Central memory CD8-positive, alpha-beta T cell (primary cell): Measurements from ENCODE around the gene MIP.
A peak's percentile ranks its signal among the peaks of the same experiment; 100 is the strongest.
"Not testable (repeated sequence)": the region's sequence is repeated elsewhere in the genome, so short reads cannot be mapped to it uniquely, and the experiment has no call there.

Experiments
- ATAC-seq: fragments of 150-1000 bp; cut with Tn5 transposase; replicated peaks from 2 replicates; pipeline ENCODE4 v1.10.0; 2022; ENCODE audit warnings: mild to moderate bottlenecking, moderate FRiP score, moderate number of reproducible peaks; ENCODE audit not compliant: poor library complexity, severe bottlenecking; ENCODE audit errors: extremely low read depth
- DNase-seq, 2 donors: peaks; one replicate each; pipeline ENCODE4 v3.0.0; 2021; ENCODE audit warnings: low spot score in 2 of 2
- H3K27ac Mint-ChIP-seq: one replicate; pipeline ENCODE4 v1.8.0; 2022; ENCODE audit warnings: low read depth, mild to moderate bottlenecking, moderate library complexity, mixed read lengths
- H3K27me3 Mint-ChIP-seq: one replicate; pipeline ENCODE4 v1.8.0; 2022; ENCODE audit warnings: mixed read lengths
- H3K36me3 Mint-ChIP-seq: one replicate; pipeline ENCODE4 v1.8.0; 2022; ENCODE audit warnings: mild to moderate bottlenecking, moderate library complexity, mixed read lengths; ENCODE audit not compliant: insufficient read depth
- H3K4me1 Mint-ChIP-seq: one replicate; pipeline ENCODE4 v1.8.0; 2022; ENCODE audit warnings: mixed read lengths
- H3K4me3 Mint-ChIP-seq: one replicate; pipeline ENCODE4 v1.8.0; 2022; ENCODE audit warnings: mild to moderate bottlenecking, moderate library complexity, mixed read lengths
- H3K9me3 Mint-ChIP-seq: one replicate; pipeline ENCODE4 v1.8.0; 2022; ENCODE audit warnings: mixed read lengths

Gene MIP

DNA sequence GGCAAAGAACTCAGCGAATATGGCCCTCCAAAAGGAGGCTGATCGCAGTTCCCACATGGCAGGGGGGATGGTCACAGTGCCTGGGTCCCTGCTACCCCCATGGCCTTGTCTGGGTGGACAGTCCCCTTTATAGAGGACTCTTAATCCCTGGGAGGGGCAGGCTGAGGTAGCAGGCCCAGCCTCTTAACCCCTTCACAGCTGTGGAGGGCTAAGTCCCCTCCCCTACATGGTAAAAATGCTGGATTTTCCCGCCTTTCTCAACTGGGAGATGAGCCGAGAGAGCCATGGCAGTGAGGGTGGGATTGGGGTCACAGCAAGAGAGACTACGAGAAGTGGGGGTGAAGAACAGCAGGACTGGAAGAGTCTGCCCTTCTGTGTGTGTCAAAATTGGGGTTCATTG lies at the start of gene MIP:
Gene MIP, minus strand, starts transcription at position 101 of the 400 bp plus-strand sequence. Its CDS starts 44 bp downstream, at position 57.
- no peak for DNase-seq
- peaks cover 4% of the 10 kb centered on the region for H3K4me1 Mint-ChIP-seq
- H3K9me3 Mint-ChIP-seq = no peaks in the 10 kb centered on the region
- no peaks in the 10 kb centered on the region for H3K27me3 Mint-ChIP-seq
- H3K36me3 Mint-ChIP-seq = peaks cover 1% of the 10 kb centered on the region
- ATAC-seq = no peak
- no peak within 1 kb of the TSS for H3K27ac Mint-ChIP-seq
- H3K4me3 Mint-ChIP-seq = no peak within 1 kb of the TSS

DNA sequence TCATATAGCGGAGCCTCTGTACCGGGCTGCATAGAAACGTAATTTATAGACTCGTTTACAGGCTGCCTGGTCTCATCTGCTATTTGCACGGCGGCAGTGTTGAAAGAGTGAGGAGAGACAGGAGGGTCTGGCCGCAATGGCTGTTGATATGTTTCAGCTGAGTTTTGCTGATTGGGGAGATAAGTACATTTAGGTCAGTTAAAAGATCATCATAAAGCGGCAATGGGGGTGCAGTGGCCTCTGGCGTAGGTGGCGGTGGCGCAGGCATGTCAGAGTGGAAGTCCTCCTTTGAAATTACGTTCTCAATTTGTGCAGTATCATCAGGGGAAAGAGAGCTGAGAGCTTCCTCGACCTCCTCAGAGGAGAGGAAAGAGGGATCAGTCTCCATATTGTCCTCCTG lies 45.4 kb upstream of the MIP start:
- not testable (repeated sequence) for H3K4me1 Mint-ChIP-seq, H3K27me3 Mint-ChIP-seq, H3K27ac Mint-ChIP-seq, H3K9me3 Mint-ChIP-seq, ATAC-seq, H3K4me3 Mint-ChIP-seq, H3K36me3 Mint-ChIP-seq, DNase-seq

DNA sequence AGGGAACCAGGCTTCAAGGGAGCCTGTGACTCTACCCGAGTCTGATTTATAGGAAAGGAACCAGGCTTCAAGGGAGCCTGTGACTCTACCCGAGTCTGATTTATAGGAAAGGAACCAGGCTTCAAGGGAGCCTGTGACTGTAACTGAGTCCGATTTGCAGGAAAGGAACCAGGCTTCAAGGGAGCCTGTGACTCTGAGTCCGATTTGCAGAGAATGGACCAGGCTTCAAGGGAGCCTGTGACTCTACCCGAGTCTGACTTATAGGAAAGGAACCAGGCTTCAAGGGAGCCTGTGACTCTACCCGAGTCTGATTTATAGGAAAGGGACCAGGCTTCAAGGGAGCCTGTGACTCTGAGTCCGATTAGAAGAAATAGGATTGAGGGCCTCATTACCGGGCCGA lies 45.0 kb upstream of the MIP start:
- not testable (repeated sequence) for DNase-seq, H3K4me1 Mint-ChIP-seq, H3K9me3 Mint-ChIP-seq, H3K36me3 Mint-ChIP-seq, H3K4me3 Mint-ChIP-seq, H3K27me3 Mint-ChIP-seq, H3K27ac Mint-ChIP-seq, ATAC-seq

DNA sequence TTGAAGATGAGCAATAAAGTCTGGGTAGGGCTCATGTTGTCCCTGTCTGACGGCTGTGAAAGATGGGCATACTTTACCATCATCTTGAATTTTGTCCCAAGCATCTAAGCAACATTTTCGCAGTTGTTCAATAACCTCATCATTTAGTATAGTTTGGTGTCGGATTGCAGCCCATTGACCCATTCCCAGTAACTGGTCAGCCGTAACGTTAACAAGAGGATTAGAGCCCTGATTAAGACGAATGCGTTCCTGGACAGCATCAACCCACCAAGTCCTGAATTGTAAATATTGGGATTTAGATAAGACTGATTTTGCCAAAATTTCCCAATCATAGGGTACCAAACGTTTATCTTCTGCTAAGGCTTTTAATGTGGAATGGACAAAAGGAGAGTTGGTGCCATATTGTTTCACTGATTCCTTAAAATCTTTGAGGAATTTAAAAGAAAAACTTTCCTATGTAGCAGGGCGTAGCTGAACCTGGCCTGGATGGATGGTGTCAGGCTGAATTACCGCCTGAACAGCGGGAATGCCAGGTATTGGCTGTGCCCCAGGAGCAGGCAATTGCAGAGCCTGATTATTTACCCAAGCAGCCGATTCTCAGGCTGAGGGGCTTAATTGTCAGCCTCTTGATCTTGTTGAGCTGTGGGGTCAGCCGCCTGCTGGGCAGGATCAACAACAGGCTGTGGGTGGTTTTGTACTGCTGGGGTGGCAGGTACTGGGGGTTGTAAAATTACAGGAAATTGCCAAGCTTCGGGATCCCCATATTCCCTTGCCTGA lies 43.9 kb upstream of the MIP start:
- not testable (repeated sequence) for ATAC-seq, H3K4me3 Mint-ChIP-seq, H3K27ac Mint-ChIP-seq, H3K27me3 Mint-ChIP-seq, H3K36me3 Mint-ChIP-seq, H3K9me3 Mint-ChIP-seq, H3K4me1 Mint-ChIP-seq, DNase-seq

DNA sequence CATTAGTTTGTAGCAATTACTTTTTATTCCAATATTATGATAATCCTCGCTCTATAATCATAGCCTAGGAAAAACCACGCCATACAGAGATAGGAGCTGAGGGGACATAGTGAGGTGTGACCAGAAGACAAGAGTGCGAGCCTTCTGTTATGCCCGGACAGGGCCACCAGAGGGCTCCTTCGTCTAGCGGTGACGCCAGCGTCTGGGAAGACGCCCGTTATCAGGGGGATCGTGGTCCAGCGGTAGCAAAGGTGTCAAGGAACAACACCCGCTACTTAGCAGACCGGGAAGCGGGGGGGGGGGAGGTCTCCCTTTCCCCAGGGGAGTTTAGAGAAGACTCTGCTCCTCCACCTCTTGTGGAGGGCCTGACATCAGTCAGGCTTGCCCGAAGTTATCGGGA lies 42.2 kb upstream of the MIP start:
- not testable (repeated sequence) for H3K9me3 Mint-ChIP-seq, H3K36me3 Mint-ChIP-seq, H3K4me1 Mint-ChIP-seq, H3K4me3 Mint-ChIP-seq, H3K27me3 Mint-ChIP-seq, ATAC-seq
- peak; percentile 26 to 37 for DNase-seq
- peak overlapping the region; percentile 38 for H3K27ac Mint-ChIP-seq

DNA sequence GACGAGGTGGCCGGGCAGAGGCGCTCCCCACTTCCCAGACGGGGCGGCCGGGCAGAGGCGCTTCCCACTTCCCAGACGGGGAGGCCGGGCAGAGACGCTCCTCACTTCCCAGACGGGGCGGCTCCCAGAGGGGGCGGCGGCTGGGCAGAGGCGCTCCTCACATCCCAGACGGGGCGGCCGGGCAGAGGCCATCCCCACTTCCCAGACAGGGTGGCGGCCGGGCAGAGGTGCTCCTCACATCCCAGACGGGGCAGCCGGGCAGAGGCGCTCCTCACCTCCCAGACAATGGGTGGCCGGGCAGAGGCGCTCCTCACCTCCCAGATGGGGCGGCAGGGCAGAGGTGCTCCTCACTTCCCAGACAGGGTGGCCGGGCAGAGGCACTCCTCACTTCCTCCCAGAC lies 40.0 kb upstream of the MIP start:
- not testable (repeated sequence) for H3K4me3 Mint-ChIP-seq, H3K4me1 Mint-ChIP-seq, DNase-seq, H3K27ac Mint-ChIP-seq, H3K9me3 Mint-ChIP-seq, ATAC-seq, H3K36me3 Mint-ChIP-seq
- H3K27me3 Mint-ChIP-seq = peaks cover 23% of the 10 kb centered on the region

DNA sequence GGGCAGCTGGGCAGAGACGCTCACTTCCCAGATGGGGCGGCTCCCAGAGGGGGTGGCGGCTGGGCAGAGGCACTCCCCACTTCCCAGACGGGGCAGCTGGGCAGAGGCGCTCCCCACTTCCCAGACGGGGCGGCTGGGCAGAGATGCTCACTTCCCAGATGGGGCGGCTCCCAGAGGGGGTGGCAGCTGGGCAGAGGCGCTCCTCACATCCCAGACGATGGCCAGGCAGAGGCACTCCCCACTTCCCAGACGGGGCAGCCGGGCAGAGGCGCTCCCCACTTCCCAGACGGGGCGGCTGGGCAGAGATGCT lies 39.6 kb upstream of the MIP start:
- H3K27ac Mint-ChIP-seq, H3K4me1 Mint-ChIP-seq, H3K4me3 Mint-ChIP-seq, H3K9me3 Mint-ChIP-seq, DNase-seq, ATAC-seq, H3K36me3 Mint-ChIP-seq: not testable (repeated sequence)
- peaks cover 23% of the 10 kb centered on the region for H3K27me3 Mint-ChIP-seq

DNA sequence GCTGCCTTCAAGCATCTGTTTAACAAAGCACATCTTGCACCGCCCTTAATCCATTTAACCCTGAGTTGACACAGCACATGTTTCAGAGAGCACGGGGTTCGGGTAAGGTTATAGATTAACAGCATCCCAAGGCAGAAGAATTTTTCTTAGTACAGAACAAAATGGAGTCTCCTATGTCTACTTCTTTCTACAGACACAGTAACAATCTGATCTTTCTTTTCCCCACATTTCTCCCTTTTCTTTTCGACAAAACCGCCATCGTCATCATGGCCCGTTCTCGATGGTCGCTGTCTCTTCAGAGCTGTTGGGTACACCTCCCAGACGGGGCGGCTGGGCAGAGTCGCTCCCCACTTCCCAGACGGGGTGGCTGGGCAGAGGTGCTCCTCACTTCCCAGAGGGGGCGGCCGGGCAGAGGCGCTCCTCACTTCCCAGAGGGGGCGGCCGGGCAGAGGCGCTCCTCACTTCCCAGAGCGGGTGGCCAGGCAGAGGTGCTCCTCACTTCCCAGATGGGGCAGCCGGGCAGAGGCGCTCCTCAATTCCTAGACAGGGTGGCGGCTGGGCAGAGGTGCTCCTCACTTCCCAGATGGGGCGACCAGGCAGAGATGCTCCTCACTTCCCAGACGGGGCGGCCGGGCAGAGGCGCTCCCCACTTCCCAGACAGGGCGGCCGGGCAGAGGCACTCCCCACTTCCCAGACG lies 39.1 kb upstream of the MIP start:
- H3K4me3 Mint-ChIP-seq, H3K4me1 Mint-ChIP-seq, H3K36me3 Mint-ChIP-seq, ATAC-seq, DNase-seq, H3K9me3 Mint-ChIP-seq, H3K27ac Mint-ChIP-seq: not testable (repeated sequence)
- H3K27me3 Mint-ChIP-seq = peaks cover 23% of the 10 kb centered on the region

DNA sequence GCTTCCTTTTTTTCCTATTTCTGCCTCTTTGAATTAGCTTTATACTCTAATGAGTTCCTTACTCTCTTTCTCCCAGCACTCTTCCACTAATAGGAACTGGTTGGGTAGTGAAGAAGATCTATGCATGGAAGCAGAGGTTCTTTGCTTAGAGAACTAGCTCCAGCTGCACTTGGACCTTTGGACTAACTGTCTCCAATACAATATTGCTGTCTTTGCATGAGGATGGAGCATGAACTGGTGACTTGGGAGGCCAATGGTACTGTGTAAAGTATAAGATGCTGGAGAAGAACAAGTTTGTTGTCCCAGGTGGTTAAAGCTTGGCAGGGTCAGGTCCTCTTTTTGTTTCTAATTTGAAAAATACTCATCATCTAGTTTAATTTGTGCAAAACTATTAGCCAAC lies 35.9 kb upstream of the MIP start:
- Mint-ChIP-seq H3K27me3 (peaks cover 23% of the 10 kb centered on the region), H3K4me3 (no peak overlapping the region), H3K4me1 (peaks cover 15% of the 10 kb centered on the region), H3K36me3 (peaks cover 3% of the 10 kb centered on the region), H3K27ac (no peak overlapping the region), H3K9me3 (no peaks in the 10 kb centered on the region)
- ATAC-seq = no peak
- no peak for DNase-seq

DNA sequence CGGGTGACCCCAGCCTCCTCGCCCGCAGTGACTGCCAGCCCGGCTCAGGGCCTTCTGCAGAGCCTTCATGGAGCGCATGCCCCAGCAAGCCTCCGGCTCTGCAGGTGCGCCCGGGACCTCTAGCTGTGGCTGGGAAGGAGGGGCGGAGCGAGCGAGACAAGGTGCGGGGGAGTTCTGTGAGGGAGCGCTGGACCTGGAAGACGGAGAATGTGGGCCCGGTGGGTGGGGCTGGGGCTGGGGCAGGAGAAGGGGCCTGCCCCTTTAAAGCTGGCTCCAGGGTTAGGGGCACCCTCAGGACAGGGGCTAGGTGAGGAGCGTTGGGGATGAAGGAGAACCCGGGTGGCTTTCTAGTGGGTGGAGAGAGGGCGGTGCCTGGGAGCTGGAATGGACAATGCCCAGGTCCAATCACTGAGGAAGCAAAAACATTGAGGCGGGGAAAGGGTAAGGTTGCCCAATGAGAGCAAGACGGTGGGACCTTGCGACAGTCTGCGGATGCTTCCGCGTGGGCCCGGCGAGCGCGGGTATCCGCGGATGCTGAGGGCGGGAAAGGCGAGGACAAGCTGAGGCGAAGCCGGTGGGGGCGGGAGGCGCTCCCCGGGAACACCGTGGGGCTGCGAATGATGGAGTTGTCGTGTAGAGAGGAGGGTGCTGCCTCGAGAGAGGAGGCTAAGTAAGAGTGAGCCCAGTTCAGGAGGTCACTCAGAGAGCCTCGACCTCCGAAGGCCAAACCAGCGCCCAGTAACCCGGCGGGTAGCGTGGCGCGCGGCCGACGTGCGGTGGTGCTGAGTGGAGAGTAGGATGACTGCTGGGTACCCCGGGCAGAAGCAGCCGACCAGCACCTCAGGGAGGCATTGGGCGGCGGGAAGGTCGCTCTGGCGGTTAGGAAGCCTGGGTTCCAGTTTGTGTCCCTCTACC lies 33.8 kb upstream of the MIP start, which contains the start of gene GLS2:
Gene GLS2, minus strand, starts transcription at position 121 of the 915 bp plus-strand sequence. Its CDS starts 43 bp downstream, at position 78.
- H3K9me3 Mint-ChIP-seq = no peaks in the 10 kb centered on the region
- DNase-seq = peak; percentile 45 to 59
- ATAC-seq = peak; percentile 99
- peak within 1 kb of the TSS; percentile 85 for H3K4me3 Mint-ChIP-seq
- H3K4me1 Mint-ChIP-seq = peaks cover 15% of the 10 kb centered on the region
- H3K36me3 Mint-ChIP-seq = peaks cover 3% of the 10 kb centered on the region
- peak within 1 kb of the TSS; percentile 50 for H3K27ac Mint-ChIP-seq
- peaks cover 23% of the 10 kb centered on the region for H3K27me3 Mint-ChIP-seq

DNA sequence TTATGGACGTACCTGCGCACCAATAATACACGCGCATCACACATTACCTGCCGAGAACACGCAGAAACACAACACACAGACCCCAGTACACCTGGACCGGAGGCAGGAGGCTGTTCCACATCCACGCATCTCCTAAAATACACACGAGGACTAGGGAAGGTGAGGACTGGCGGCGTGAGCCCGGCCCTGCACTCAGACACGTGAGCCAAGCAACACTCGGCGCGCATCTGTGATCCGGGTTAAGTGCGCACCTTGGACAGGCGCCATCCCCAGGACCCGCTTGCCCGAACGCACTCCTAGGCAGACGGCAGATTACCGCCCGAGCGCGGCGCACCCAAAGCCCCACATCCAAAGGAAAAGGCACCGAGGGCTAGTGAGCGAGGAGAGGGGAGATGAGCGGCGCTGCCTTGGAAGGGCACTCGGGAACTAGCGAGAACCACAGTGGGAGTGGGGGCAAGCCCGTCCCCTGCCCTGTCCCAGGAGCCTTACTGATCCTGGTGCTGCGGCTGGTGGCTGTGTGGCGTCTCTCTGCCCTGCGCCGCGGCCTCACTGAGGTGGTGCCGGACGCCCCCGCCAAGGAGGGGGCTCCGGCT lies 33.1 kb upstream of the MIP start:
- ATAC-seq (peak; percentile 11), DNase-seq (peak in 1 of 2 donors; percentile 22)
- Mint-ChIP-seq H3K36me3 (peaks cover 3% of the 10 kb centered on the region), H3K9me3 (no peaks in the 10 kb centered on the region), H3K4me1 (peaks cover 15% of the 10 kb centered on the region), H3K27ac (peak overlapping the region; percentile 50), H3K4me3 (peak overlapping the region; percentile 85), H3K27me3 (peaks cover 23% of the 10 kb centered on the region)

DNA sequence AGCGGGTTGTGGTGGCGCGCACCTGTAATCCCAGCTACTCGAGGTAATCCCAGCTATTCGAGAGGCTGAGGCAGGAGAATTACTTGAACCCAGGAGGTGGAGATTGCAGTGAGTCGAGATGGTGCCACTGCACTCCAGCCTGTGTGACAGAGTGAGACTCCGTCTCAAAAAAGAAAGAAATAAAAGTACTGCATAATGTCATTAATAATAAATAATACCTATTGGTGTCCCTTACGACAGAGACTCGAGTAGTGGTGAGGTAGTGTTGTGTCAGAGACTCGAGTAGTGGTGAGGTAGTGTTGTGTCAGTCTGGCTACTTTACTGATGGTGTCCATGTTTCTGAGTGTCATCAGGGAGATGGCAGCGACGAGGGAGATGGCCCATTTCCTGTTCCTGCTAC lies 32.2 kb upstream of the MIP start:
- no peak overlapping the region for H3K27ac Mint-ChIP-seq
- H3K4me3 Mint-ChIP-seq = peak overlapping the region; percentile 85
- no peaks in the 10 kb centered on the region for H3K9me3 Mint-ChIP-seq
- H3K36me3 Mint-ChIP-seq = peaks cover 3% of the 10 kb centered on the region
- H3K27me3 Mint-ChIP-seq = peaks cover 18% of the 10 kb centered on the region
- peaks cover 15% of the 10 kb centered on the region for H3K4me1 Mint-ChIP-seq
- ATAC-seq (no peak), DNase-seq (no peak)
